Gastrocnemius medialis (tissue), 4 donors: ENCODE data around the gene YKT6.

Source experiments
- POLR2A ChIP-seq, 2 donors: fragments of 450-650 bp; IDR thresholded peaks; one replicate each; pipeline ENCODE4 v1.6.1; 2017; ENCODE audit warnings: antibody characterized with exemption in 2 of 2, mild to moderate bottlenecking in 2 of 2, moderate library complexity in 2 of 2
- TF ChIP-seq, protein P1 (sequence below), 5 experiments: fragments of 450-650 bp in 3 of 5; fragments of 200-600 bp in 2 of 5; sonication (generic) in 2 of 5; IDR thresholded peaks in 4 of 5; conservative IDR thresholded peaks in 1 of 5; 1 replicate in 4 of 5; 2 replicates in 1 of 5; pipeline ENCODE4 v1.5.1; 2016 to 2019; ENCODE audit warnings: antibody characterized with exemption in 5 of 5, mild to moderate bottlenecking in 3 of 5, moderate library complexity in 3 of 5

GRCh38 chr7:44222074-44222473 is 21.3 kb downstream of the YKT6 start:
- TF ChIP-seq, protein P1, sequence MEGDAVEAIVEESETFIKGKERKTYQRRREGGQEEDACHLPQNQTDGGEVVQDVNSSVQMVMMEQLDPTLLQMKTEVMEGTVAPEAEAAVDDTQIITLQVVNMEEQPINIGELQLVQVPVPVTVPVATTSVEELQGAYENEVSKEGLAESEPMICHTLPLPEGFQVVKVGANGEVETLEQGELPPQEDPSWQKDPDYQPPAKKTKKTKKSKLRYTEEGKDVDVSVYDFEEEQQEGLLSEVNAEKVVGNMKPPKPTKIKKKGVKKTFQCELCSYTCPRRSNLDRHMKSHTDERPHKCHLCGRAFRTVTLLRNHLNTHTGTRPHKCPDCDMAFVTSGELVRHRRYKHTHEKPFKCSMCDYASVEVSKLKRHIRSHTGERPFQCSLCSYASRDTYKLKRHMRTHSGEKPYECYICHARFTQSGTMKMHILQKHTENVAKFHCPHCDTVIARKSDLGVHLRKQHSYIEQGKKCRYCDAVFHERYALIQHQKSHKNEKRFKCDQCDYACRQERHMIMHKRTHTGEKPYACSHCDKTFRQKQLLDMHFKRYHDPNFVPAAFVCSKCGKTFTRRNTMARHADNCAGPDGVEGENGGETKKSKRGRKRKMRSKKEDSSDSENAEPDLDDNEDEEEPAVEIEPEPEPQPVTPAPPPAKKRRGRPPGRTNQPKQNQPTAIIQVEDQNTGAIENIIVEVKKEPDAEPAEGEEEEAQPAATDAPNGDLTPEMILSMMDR (IDR thresholded peaks at IDR 0.05 in 4 of 5, conservative IDR thresholded peaks at IDR 0.05 in 1 of 5), result no peak
- TF ChIP-seq POLR2A (IDR thresholded peaks at IDR 0.05), result no peak
